Pulmonary artery endothelial cell (primary cell): ENCODE data around the gene PCED1B. TPM values are rescaled to one million over a fixed set of nuclear protein-coding genes. Genes with fewer than 3 reads are reported as not detected.
"Not testable (repeated sequence)": the region's sequence is repeated elsewhere in the genome, so short reads cannot be mapped to it uniquely, and the experiment has no call there.

Experiments
- DNase-seq: peaks from one replicate; pipeline ENCODE4 v3.0.0-alpha.2; 2011; ENCODE audit warnings: low read depth, low spot score
- total RNA-seq: library from RNA; depleted of rRNA; stranded (reverse); fragments of >200 nt; gene quantifications from 2 replicates; pipeline ENCODE4 v1.2.3, GENCODE V29; 2014

PCED1B gene
- total RNA-seq, 1 donor from 2014 or later: 0.46 TPM

DNA sequence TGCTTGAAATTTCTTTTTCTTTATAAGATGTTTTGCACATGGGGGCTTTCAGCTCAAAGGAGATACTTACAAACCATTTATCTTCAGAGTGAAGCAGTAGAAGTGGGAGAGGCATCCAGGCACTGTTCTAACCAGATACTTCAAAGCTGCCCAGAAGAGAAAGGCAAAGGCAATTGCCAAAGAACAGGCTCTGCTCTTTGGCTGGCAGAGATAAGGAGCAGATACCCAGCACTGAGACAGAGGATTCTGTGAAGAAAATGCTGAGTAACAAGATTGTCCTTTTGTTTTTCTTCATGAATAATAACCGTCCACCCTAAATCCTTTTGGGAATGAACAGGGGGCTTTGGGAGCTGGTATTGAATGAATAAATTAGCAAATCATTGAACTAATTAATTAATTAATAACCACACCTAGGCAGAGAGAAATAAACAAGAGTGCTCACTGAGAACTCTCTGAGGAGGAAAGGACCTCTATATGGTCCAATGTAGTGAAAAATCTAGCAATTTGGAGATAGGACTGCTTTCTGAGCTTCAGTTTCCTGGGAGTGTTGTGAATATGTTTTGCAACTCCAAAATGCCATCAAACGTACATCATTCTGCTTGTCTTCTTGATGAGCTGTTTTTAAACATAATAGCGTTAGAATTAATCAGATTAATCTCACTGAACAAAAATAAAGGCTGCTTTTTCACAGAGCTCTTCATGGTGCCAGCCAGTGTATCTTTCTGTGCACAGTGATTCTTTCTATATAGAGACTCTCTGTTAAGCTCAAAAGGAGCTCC, 193.2 kb downstream of the PCED1B start:
- DNase-seq: no peak

DNA sequence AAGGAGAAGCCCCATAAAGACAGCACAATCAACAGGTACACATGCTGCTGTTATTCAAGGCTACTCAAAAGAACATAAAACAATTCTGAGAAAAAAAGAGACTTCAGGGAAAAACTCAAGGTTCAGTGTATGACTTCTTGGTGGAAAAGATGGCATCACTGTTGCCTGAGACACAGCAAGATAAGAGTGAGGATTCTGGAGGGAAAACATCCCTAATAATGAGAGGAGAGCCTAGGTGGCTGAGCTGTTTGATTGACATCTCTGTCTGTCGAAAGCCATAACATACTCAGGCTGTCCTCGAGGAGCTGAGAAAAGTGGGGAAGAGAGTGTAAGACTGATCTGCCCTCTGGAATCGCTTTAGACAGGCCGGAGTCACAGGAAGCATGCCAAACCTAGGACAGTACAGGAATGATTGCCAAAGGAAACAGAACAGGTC, 193.8 kb downstream of the PCED1B start:
- DNase-seq: no peak

- no peak for DNase-seq
Observed at GRCh38 chr12:47274760-47275159, 195.3 kb downstream of the PCED1B start.

- no peak for DNase-seq
Observed at GRCh38 chr12:47276253-47276620, 196.8 kb downstream of the PCED1B start.

DNA sequence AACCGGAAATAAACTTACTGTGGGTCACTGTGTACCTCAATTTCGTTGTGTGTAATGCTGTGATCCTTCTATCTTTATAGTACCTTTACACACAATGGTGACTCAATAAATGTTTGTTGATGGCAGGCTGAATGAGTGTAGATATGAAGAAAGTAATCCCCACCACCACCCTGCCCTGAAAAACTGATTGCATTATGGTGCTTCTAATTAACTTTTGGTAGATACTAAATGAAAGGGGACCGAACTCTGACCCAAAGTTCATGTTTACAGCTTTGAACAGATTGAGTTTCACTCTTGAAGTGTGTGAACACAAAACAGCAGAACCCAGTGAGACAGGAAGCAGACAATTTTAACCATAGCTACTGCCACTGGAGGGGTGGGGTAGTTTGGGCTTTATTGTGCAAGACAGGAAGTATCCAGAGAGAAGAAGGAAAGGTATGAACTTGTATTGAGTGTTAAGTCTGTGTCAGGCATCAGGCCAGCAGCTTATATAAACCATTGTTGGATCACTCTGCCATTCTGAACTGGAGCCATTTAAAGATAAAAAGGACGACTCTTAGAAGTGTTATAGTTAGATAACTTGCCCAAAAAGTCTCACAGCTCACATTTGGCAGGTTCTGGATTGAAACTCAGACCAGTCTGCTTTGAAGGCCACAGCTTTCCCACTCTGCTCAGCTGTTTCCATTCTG, 197.3 kb downstream of the PCED1B start:
- DNase-seq: peak; percentile 4

- DNase-seq: peak; percentile 60
Observed at GRCh38 chr12:47277972-47278448, 198.6 kb downstream of the PCED1B start.

GRCh38 chr12:47279758-47280157, 200.3 kb downstream of the PCED1B start:
- not testable (repeated sequence) for DNase-seq

DNA sequence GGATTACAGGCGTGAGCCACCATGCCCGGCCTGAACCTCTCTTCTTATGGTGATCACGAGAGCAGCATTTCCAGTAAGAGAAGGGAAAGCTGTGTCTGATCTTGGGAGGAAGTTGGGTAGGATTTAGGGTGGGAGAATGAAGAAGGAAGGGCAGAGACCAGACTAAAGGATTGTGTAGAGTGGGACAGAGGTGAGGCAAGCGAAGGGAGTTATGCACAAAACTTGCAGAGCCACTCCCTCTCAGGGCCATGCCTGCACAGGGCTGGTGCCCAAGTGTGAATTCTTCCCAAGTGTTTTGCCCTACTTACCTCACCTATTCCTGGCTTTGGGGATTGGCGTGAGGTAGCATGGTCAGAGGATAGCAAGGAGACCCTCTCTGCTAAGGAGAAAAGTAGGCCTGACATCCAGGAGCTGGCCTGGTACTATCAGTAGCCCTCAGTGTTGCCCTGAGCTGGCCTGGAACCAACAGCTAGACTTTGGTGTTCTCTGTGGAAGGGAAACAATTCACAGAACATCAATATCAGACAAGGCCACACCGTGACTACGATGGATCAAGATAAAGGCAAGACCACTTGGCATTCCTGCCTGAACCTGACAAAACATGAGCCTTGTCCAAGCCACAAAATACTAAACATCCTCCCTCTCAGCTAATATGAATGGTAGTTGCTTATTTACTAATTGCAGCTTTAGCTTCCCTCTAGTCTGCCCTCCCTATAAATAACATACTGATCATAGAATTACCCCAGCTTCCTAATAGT, 201.3 kb downstream of the PCED1B start:
- no peak for DNase-seq

- DNase-seq: no peak
Observed at GRCh38 chr12:47281667-47282171, 202.3 kb downstream of the PCED1B start.

GRCh38 chr12:47282206-47282605, 202.8 kb downstream of the PCED1B start:
- DNase-seq: no peak

Other genes starting within 250 kb of the PCED1B start
- 15.2 and 23.4 TPM in 2 replicates for gene AMIGO2, start 338 bp downstream of the PCED1B start, total RNA-seq